K562 (cell line): ENCODE data around the gene PRKG1. TPM values are rescaled to one million over a fixed set of nuclear protein-coding genes. Genes with fewer than 3 reads are reported as not detected.

Source experiments
- ATAC-seq: fragments of 200-7000 bp; cut with Tn5 transposase; 3 replicates; pipeline ENCODE4 v1.9.1; 2020; ENCODE audit warnings: moderate library complexity
- BruUV-seq: library from RNA; stranded (reverse); fragments of 400-500 nt; replicated peaks from 2 replicates; lab custom pipeline; 2021; lab: Mats Ljungman, UMichigan
- CTCF ChIA-PET: fragments of 300-600 bp; formaldehyde crosslinking; extraction: SDS; loops from one replicate; lab custom pipeline; 2021; ENCODE audit warnings: low intra/inter-chr PET ratio; lab: Yijun Ruan, JAX
- POLR2A ChIA-PET: fragments of 300-600, 350-650 bp; sonication (Branson Sonifier 250); formaldehyde crosslinking; extraction: SDS; loops from one replicate; lab custom pipeline; 2021; ENCODE audit warnings: antibody characterized with exemption, inconsistent platforms; lab: Yijun Ruan, JAX
- DNase-seq, 4 experiments: peaks; one replicate each; pipeline versions ENCODE4 v3.0.0 to v3.0.0-alpha.2; 2011 to 2018; ENCODE audit warnings: low spot score in 3 of 4, mixed read lengths in 3 of 4; ENCODE audit errors: extremely low read depth in 1 of 4
- FAIRE-seq: peaks from 2 replicates; lab custom pipeline; 2011; peaks lifted over from hg19 to GRCh38; lab: Jason Lieb, UNC
- H2AFZ ChIP-seq: 2 replicates; pipeline ENCODE4 v1.6.0; 2011; ENCODE audit warnings: low read depth, low read length, control low read depth, inconsistent platforms
- H3K27ac ChIP-seq: fragments of 200-600 bp; 3 replicates; pipeline ENCODE4 v1.8.0; 2011; ENCODE audit warnings: low read depth, mild to moderate bottlenecking, control low read depth, inconsistent platforms, low read length, moderate library complexity, mixed read lengths; ENCODE audit errors: extremely low read depth
- H3K27me3 ChIP-seq, 2 experiments: fragments of 300-600 bp in 1 of 2; 2 replicates in 1 of 2; 3 replicates in 1 of 2; pipeline versions ENCODE4 v1.6.0 to v1.8.0; 2011; ENCODE audit warnings: inconsistent platforms in 2 of 2, low read length in 2 of 2, mild to moderate bottlenecking in 1 of 2, mixed read lengths in 1 of 2, moderate library complexity in 1 of 2; ENCODE audit not compliant: control insufficient read depth in 2 of 2, insufficient read depth in 2 of 2
- H3K36me3 ChIP-seq: fragments of 300-600 bp; 3 replicates; pipeline ENCODE4 v1.8.0; 2011; ENCODE audit warnings: mild to moderate bottlenecking, low read length, inconsistent platforms; ENCODE audit not compliant: control insufficient read depth, insufficient read depth
- H3K4me1 ChIP-seq, 2 experiments: fragments of 200-600 bp in 1 of 2; replicated peaks in 1 of 2; 2 replicates in 1 of 2; 3 replicates in 1 of 2; pipeline versions ENCODE4 v1.5.1 to v1.8.0; 2011; ENCODE audit warnings: inconsistent platforms in 2 of 2, low read length in 2 of 2, mild to moderate bottlenecking in 1 of 2, mixed read lengths in 1 of 2, moderate library complexity in 1 of 2; ENCODE audit not compliant: control insufficient read depth in 2 of 2, insufficient read depth in 2 of 2
- H3K4me2 ChIP-seq: 2 replicates; pipeline ENCODE4 v1.6.1; 2011; ENCODE audit warnings: low read length, control low read depth, inconsistent platforms, mixed read lengths; ENCODE audit not compliant: insufficient read depth
- H3K4me3 ChIP-seq: fragments of 200-600 bp; sonication (generic), shearing (Covaris generic); 2 replicates; pipeline ENCODE4 v1.5.1; 2016; ENCODE audit warnings: control low read depth, inconsistent platforms
- H3K79me2 ChIP-seq: fragments of 200-600 bp; 3 replicates; pipeline ENCODE4 v1.8.0; 2011; ENCODE audit warnings: low read length, inconsistent platforms; ENCODE audit not compliant: control insufficient read depth, insufficient read depth
- H3K9ac ChIP-seq, 2 experiments: 2 replicates each; pipeline versions ENCODE4 v1.6.0 to v1.6.1; 2011; ENCODE audit warnings: low read depth in 2 of 2, low read length in 2 of 2, control low read depth in 1 of 2, inconsistent platforms in 1 of 2, mild to moderate bottlenecking in 1 of 2, mixed read lengths in 1 of 2; ENCODE audit not compliant: insufficient read depth in 1 of 2
- H3K9me1 ChIP-seq: one replicate; pipeline ENCODE4 v1.6.0; 2011; ENCODE audit warnings: inconsistent platforms, mild to moderate bottlenecking, low read length, moderate library complexity; ENCODE audit not compliant: control insufficient read depth, insufficient read depth
- H3K9me3 ChIP-seq: replicated peaks from 2 replicates; pipeline ENCODE4 v1.5.1; 2011; ENCODE audit warnings: low read depth, low read length, inconsistent platforms; ENCODE audit not compliant: control insufficient read depth, insufficient read depth
- H4K20me1 ChIP-seq: replicated peaks from 2 replicates; pipeline ENCODE4 v1.6.1; 2011; ENCODE audit warnings: low read length, inconsistent platforms, mixed read lengths; ENCODE audit not compliant: control insufficient read depth, insufficient read depth
- CBX1 ChIP-seq: sonication (generic); IDR thresholded peaks from 2 replicates; pipeline ENCODE4 v1.6.1; 2016; ENCODE audit warnings: antibody characterized with exemption, low read depth, mild to moderate bottlenecking
- GTF2A2 ChIP-seq: IDR thresholded peaks from 2 replicates; pipeline ENCODE4 v1.6.1; 2016; ENCODE audit warnings: mild to moderate bottlenecking, missing genetic modification characterization, missing compliant biosample characterization
- KDM4B ChIP-seq, 2 experiments: fragments of 450-650 bp in 1 of 2; sonication (generic) in 1 of 2; IDR thresholded peaks; 2 replicates each; pipeline ENCODE4 v1.6.1; 2016 to 2017; ENCODE audit warnings: borderline replicate concordance in 2 of 2, antibody characterized with exemption in 1 of 2, low read depth in 1 of 2, mild to moderate bottlenecking in 1 of 2
- KLF10 ChIP-seq: fragments of 250-450 bp; sonication (Bioruptor Pico); IDR thresholded peaks from 2 replicates; pipeline ENCODE4 v1.6.1; 2021; ENCODE audit warnings: matching md5 sums
- LCOR ChIP-seq: sonication (generic); formaldehyde crosslinking; IDR thresholded peaks from 2 replicates; pipeline ENCODE4 v1.8.0; 2022; ENCODE audit warnings: mild to moderate bottlenecking, missing genetic modification reagents
- NR2F6 ChIP-seq: fragments of 450-650 bp; formaldehyde crosslinking; IDR thresholded peaks from 2 replicates; pipeline ENCODE4 v1.4.0; 2020; ENCODE audit warnings: mild to moderate bottlenecking
- RBM14 ChIP-seq: fragments of 200-400 bp; formaldehyde crosslinking; IDR thresholded peaks from 2 replicates; pipeline ENCODE4 v1.6.1; 2018; ENCODE audit warnings: low read depth, mild to moderate bottlenecking, low read length, moderate library complexity, borderline replicate concordance; ENCODE audit not compliant: insufficient read depth
- SPI1 ChIP-seq: IDR thresholded peaks from 2 replicates; pipeline ENCODE4 v1.6.1; 2011; ENCODE audit warnings: low read depth, low read length, control low read depth, borderline replicate concordance
- U2AF1 ChIP-seq: fragments of 200-400 bp; formaldehyde crosslinking; optimal IDR thresholded peaks from 2 replicates; pipeline ENCODE3; 2017; ENCODE audit warnings: mild to moderate bottlenecking, low read depth, low read length, moderate library complexity
- XRCC3 ChIP-seq: fragments of 450-650 bp; IDR thresholded peaks from 2 replicates; pipeline ENCODE4 v1.6.1; 2017; ENCODE audit warnings: mild to moderate bottlenecking, moderate library complexity
- ZNF23 ChIP-seq: fragments of 250-450 bp; sonication (Bioruptor Pico); IDR thresholded peaks from 2 replicates; pipeline ENCODE4 v1.4.0; 2020; ENCODE audit warnings: mild to moderate bottlenecking
- ZNF699 ChIP-seq: fragments of 250-450 bp; sonication (Bioruptor Pico); IDR thresholded peaks from 2 replicates; pipeline ENCODE4 v1.8.0; 2021; ENCODE audit warnings: mild to moderate bottlenecking, moderate library complexity; ENCODE audit not compliant: insufficient replicate concordance
- ZNF785 ChIP-seq: fragments of 250-450 bp; sonication (Bioruptor Pico); IDR thresholded peaks from 2 replicates; pipeline ENCODE4 v1.4.0; 2020; ENCODE audit warnings: mild to moderate bottlenecking
- WGBS: fragments of 100-300 bp; shearing (Covaris generic); methylation state at CpG from one replicate; pipeline ENCODE4 v1.1.6; 2016; ENCODE audit warnings: low coverage, mixed read lengths; ENCODE audit not compliant: insufficient coverage; ENCODE audit errors: missing lambda C conversion rate; 5-methylcytosine and 5-hydroxymethylcytosine counted together
- in situ Hi-C: fragments of 300-500 bp; cut with MboI; formaldehyde crosslinking; loops from 4 replicates; pipeline ENCODE4 v1.15.0; 2018; ENCODE audit warnings: inconsistent platforms, mixed read lengths
- intact Hi-C: fragments of 100-400 bp; cut with micrococcal nuclease; formaldehyde crosslinking; loops from 2 replicates; pipeline ENCODE4 v1.14.2; 2022
- polyA plus RNA-seq, 8 experiments: library from polyadenylated mRNA; depleted of rRNA in 4 of 8; stranded (reverse) in 5 of 8; unstranded in 3 of 8; fragments of >200 nt; fragmentation: Nextera tagmentation in 2 of 8; fragmentation: Illumina TruSeq in 1 of 8; extraction: Ambion mirVana in 2 of 8; extraction: Trizol in 1 of 8; gene quantifications; 2 replicates each; pipeline versions ENCODE4 v1.2.1 to v1.2.3, GENCODE V29; 2011 to 2014; ENCODE audit warnings: inconsistent platforms in 1 of 8, missing spikeins in 1 of 8
- total RNA-seq, 7 experiments: library from RNA; depleted of rRNA in 6 of 7; stranded (reverse); fragments of >200 nt in 6 of 7; fragmentation: Illumina TruSeq in 2 of 7; extraction: Trizol in 2 of 7; gene quantifications; 2 replicates each; pipeline versions ENCODE4 v1.2.1 to v1.2.3, GENCODE V29; 2011 to 2021; ENCODE audit warnings: low replicate concordance in 1 of 7
- TF ChIP-seq, protein P1 (sequence below): sonication (generic); formaldehyde crosslinking; IDR thresholded peaks from 2 replicates; pipeline ENCODE4 v1.8.1; 2023; ENCODE audit warnings: mild to moderate bottlenecking, missing genetic modification reagents
- TF ChIP-seq, protein P2 (sequence below): fragments of 250-450 bp; sonication (Bioruptor Pico); IDR thresholded peaks from 2 replicates; pipeline ENCODE4 v1.5.0; 2021; ENCODE audit warnings: mild to moderate bottlenecking, moderate library complexity

PRKG1 gene
- total and polyA plus RNA-seq, 9 of the 15 experiments (the other 6 are each of a cell fraction or from before 2014, with no cell fraction given) = 0.22 TPM; not detected in 8

DNA sequence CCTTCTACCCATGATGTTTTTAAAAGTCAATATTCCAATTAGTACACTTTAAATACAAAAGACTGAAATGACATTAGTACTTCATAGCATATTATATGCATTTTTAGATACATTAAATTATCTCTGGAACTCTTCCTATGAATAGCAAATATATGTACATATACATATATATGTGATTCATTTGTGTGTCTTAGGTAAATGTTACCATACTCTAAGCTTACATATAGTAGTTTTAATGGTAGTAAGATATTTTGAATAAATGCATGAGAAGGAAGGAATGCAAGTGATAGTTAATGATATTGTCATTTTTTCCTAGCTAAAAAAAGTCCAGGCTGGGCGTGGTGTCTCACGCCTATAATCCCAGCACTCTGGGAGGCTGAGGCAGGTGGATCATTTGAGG lies 671.1 kb downstream of the PRKG1 start (continued):
- TF ChIP-seq, protein P1, sequence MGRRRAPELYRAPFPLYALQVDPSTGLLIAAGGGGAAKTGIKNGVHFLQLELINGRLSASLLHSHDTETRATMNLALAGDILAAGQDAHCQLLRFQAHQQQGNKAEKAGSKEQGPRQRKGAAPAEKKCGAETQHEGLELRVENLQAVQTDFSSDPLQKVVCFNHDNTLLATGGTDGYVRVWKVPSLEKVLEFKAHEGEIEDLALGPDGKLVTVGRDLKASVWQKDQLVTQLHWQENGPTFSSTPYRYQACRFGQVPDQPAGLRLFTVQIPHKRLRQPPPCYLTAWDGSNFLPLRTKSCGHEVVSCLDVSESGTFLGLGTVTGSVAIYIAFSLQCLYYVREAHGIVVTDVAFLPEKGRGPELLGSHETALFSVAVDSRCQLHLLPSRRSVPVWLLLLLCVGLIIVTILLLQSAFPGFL (CRISPR knock-in tag) = no peak
- TF ChIP-seq GTF2A2 (tag) (no peak), XRCC3 (no peak), NR2F6 (no peak)

DNA sequence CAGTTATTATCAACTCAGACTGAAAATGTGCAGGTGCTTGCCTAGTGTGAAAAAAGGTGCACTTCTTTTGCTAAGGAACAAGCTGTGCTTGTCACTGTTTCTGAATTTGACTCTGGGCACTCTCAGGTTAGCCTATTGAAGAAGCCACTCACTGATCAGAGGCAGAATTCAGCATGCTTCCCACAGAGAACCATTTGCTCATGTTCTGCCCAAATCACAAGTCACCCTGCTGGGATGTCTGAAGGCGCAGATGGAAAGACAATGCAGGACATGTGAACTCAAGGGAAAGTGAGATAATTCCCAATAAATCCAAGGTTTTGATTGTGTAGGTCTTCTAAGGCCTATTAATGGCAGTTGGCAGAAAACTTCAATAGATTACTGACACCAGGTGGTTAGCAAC lies 672.9 kb downstream of the PRKG1 start:
- whole genome bisulfite sequencing = 10% methylated on average over 1 of the region's 1 CpG
- Histone ChIP-seq H3K9me3 (no peaks in the 10 kb centered on the region), H3K27ac (no peak overlapping the region), H3K27me3 (no peaks in the 10 kb centered on the region), H3K36me3 (no peaks in the 10 kb centered on the region), H3K4me3 (no peak overlapping the region), H4K20me1 (no peaks in the 10 kb centered on the region)
- intact Hi-C loops = no loop called here
- FAIRE-seq = no peak
- TF ChIP-seq KLF10 (CRISPR knock-in tag) (no peak), SPI1 (no peak), RBM14 (no peak), ZNF785 (no peak), LCOR (CRISPR knock-in tag) (no peak), CBX1 (no peak), KDM4B (IDR thresholded peaks at IDR 0.05; ENCODE audit: borderline replicate concordance in 2 of 2, low read depth in 1 of 2) (no peak), U2AF1 (no peak), ZNF23 (no peak), ZNF699 (CRISPR knock-in tag) (no peak)
- TF ChIP-seq, protein P2, sequence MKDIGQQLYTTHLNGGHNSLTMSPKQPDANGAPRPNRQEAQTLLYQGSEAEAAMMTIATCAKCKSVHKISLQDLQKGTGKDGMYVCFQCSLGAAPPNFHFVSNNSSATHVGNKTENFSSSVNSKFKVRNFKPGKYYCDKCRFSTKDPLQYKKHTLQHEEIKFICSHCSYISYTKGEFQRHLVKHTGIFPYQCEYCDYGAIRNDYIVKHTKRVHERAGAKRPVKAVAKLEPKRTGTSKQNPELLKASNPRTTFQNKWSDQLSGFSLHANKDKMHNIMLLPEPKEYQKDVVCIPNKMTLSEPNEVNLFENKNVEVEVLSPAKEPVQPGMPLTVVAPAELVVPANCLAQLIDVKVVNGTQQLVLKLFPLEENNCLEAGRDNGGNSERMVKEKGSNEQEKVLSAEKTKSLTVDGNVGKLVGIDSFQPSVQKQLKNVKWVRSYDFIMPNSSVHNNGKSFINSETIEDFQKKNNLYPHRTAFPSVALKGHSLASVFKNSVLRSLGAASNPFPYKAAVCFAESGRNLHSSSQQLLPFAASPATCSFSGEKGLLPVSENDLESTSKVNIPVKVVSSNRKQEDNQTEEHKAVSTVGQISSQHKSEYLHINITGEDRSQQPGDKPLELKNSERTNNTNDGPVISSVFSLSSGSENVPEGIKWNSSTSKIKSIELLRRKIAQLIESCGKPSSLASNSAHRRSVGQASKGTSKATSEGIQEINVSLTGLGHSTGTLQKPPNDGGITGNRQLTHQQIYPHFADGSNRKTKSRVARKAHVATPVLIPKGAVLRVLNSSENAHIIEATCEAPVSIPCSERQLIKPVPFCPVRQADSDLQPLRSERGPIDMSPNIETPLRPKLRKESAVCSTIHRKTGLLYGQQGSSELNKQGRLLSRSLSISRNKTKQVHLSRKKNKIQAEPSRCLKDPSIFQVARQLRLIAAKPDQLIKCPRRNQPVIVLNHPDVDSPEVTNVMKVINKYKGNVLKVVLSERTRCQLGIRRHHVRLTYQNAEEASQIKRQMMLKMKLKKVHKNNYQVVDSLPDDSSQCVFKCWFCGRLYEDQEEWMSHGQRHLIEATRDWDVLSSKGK = no peak
- TF ChIP-seq, all 486 proteins: peak for 0
- no peak overlapping the region for H3K4me2 ChIP-seq
- H3K4me1 ChIP-seq = no peaks in the 10 kb centered on the region
- no peak overlapping the region for H3K9ac ChIP-seq
- ATAC-seq (no peak), DNase-seq (no peak)
- CTCF ChIA-PET = interaction anchor here (0.6 kb wide), 1 partner anchor 469 kb away, joined by 3 read pairs; no protein-coding TSS in a partner anchor
- in situ Hi-C loops = no loop called here
- POLR2A ChIA-PET = no interaction called here
- H3K9me1 ChIP-seq = no peaks in the 10 kb centered on the region
- BruUV-seq = no TSS peak
- H3K79me2 ChIP-seq = no peaks in the 10 kb centered on the region
- H2AFZ ChIP-seq = no peak overlapping the region
